Keratinocyte (primary cell): Measurements from ENCODE around the gene KIAA0586. TPM values are rescaled to one million over a fixed set of nuclear protein-coding genes. Genes with fewer than 3 reads are reported as not detected.

ENCODE experiments used
- DNase-seq: peaks from one replicate; pipeline ENCODE4 v3.0.0-alpha.2; 2011; ENCODE audit warnings: low read depth, missing footprints, low spot score
- FAIRE-seq: peaks from 2 replicates; lab custom pipeline; 2011; peaks lifted over from hg19 to GRCh38; lab: Jason Lieb, UNC
- H2AFZ ChIP-seq: 2 replicates; pipeline ENCODE4 v1.6.0; 2012; ENCODE audit warnings: low read length, control low read depth, inconsistent platforms; ENCODE audit not compliant: control insufficient read depth
- H3K27ac ChIP-seq: 2 replicates; pipeline ENCODE4 v1.5.1; 2011; ENCODE audit warnings: low read length; ENCODE audit not compliant: control insufficient read depth, insufficient read depth
- H3K27me3 ChIP-seq: 3 replicates; pipeline ENCODE4 v1.6.0; 2011; ENCODE audit warnings: low read length; ENCODE audit not compliant: control insufficient read depth, insufficient read depth; ENCODE audit errors: extremely low read depth
- H3K36me3 ChIP-seq, 2 experiments: 2 replicates in 1 of 2; 3 replicates in 1 of 2; pipeline ENCODE4 v1.5.1; 2011; ENCODE audit warnings: low read length in 2 of 2, mild to moderate bottlenecking in 1 of 2; ENCODE audit not compliant: control insufficient read depth in 2 of 2, insufficient read depth in 2 of 2; ENCODE audit errors: extremely low read depth in 1 of 2
- H3K4me1 ChIP-seq: 3 replicates; pipeline ENCODE4 v1.5.1; 2011; ENCODE audit warnings: low read length; ENCODE audit not compliant: control insufficient read depth, insufficient read depth; ENCODE audit errors: extremely low read depth
- H3K4me2 ChIP-seq: 3 replicates; pipeline ENCODE4 v1.6.0; 2011; ENCODE audit warnings: low read depth, low read length; ENCODE audit not compliant: control insufficient read depth, insufficient read depth; ENCODE audit errors: extremely low read depth
- H3K4me3 ChIP-seq, 3 experiments: fragments of 200-600 bp in 1 of 3; sonication (generic) in 1 of 3; 2 replicates in 2 of 3; 3 replicates in 1 of 3; pipeline ENCODE4 v1.5.1; 2011 to 2016; ENCODE audit warnings: low read length in 3 of 3, mild to moderate bottlenecking in 3 of 3, control low read depth in 2 of 3, inconsistent platforms in 1 of 3, low read depth in 1 of 3, mixed read lengths in 1 of 3, mixed run types in 1 of 3, moderate library complexity in 1 of 3; ENCODE audit not compliant: control insufficient read depth in 2 of 3, insufficient read depth in 2 of 3; ENCODE audit errors: extremely low read depth in 1 of 3
- H3K79me2 ChIP-seq: 2 replicates; pipeline ENCODE4 v1.6.0; 2012; ENCODE audit warnings: low read length; ENCODE audit not compliant: control insufficient read depth, insufficient read depth
- H3K9ac ChIP-seq: 3 replicates; pipeline ENCODE4 v1.6.0; 2011; ENCODE audit warnings: low read length; ENCODE audit not compliant: control insufficient read depth, insufficient read depth; ENCODE audit errors: extremely low read depth
- H3K9me1 ChIP-seq: 3 replicates; pipeline ENCODE4 v1.6.0; 2011; ENCODE audit warnings: low read length; ENCODE audit not compliant: control insufficient read depth, insufficient read depth; ENCODE audit errors: extremely low read depth
- H3K9me3 ChIP-seq: 2 replicates; pipeline ENCODE4 v1.5.1; 2012; ENCODE audit warnings: low read depth, low read length; ENCODE audit not compliant: control insufficient read depth
- H4K20me1 ChIP-seq: 3 replicates; pipeline ENCODE4 v1.6.0; 2011; ENCODE audit warnings: low read length; ENCODE audit not compliant: control insufficient read depth, insufficient read depth; ENCODE audit errors: extremely low read depth
- CTCF ChIP-seq, 3 experiments: IDR thresholded peaks in 1 of 3; conservative IDR thresholded peaks in 1 of 3; optimal IDR thresholded peaks in 1 of 3; 2 replicates in 2 of 3; 3 replicates in 1 of 3; pipeline versions ENCODE3 to v1.5.1; 2011; ENCODE audit warnings: low read length in 3 of 3, mild to moderate bottlenecking in 3 of 3, moderate library complexity in 2 of 3, control low read depth in 1 of 3, inconsistent platforms in 1 of 3; ENCODE audit not compliant: insufficient read depth in 2 of 3; ENCODE audit errors: extremely low read depth in 1 of 3
- EZH2 ChIP-seq: IDR thresholded peaks from one replicate; pipeline ENCODE4 v1.6.1; 2012; ENCODE audit warnings: inconsistent platforms, mild to moderate bottlenecking, low read length, moderate library complexity
- dilution Hi-C: fragments of 300-500 bp; cut with MboI; formaldehyde crosslinking; loops from one replicate; pipeline ENCODE4 v1.7.0; 2020; ENCODE audit warnings: low sequenced_read_pairs; ENCODE audit not compliant: extremely low pct_ligation_motif_present
- polyA plus RNA-seq, 5 experiments: library from polyadenylated mRNA; depleted of rRNA in 3 of 5; stranded (reverse) in 3 of 5; stranded (forward) in 1 of 5; unstranded in 1 of 5; fragments of >200 nt; gene quantifications; 1 replicate in 1 of 5; 2 replicates in 3 of 5; 3 replicates in 1 of 5; pipeline versions ENCODE4 v1.2.1 to v1.2.3, GENCODE V29; 2011 to 2012; ENCODE audit warnings: missing spikeins in 2 of 5, low read depth in 1 of 5, low replicate concordance in 1 of 5
- small RNA-seq, 3 experiments: library from RNA; depleted of rRNA; stranded (forward); fragments of <200 nt; gene quantifications; one replicate each; pipeline ENCODE3, GENCODE V24; 2012; ENCODE audit warnings: low read depth in 3 of 3, low replicate concordance in 1 of 3; ENCODE audit not compliant: insufficient read length in 3 of 3

Gene KIAA0586
- polyA plus RNA-seq, 1 donor (not counting 4 experiments of a cell fraction or from before 2014, with no cell fraction given), result 12.4 TPM

- Histone ChIP-seq H3K9me1 (no peaks in the 10 kb centered on the region), H3K4me2 (no peak overlapping the region), H3K4me1 (no peaks in the 10 kb centered on the region), H3K27ac (no peak overlapping the region), H3K9me3 (no peaks in the 10 kb centered on the region), H3K4me3 (no peak overlapping the region), H3K9ac (no peak overlapping the region), H3K36me3 (no peaks in the 10 kb centered on the region), H3K79me2 (no peaks in the 10 kb centered on the region), H4K20me1 (no peaks in the 10 kb centered on the region), H3K27me3 (no peaks in the 10 kb centered on the region), H2AFZ (no peak overlapping the region)
- FAIRE-seq (no peak), DNase-seq (no peak)
- dilution Hi-C loops, result no loop called here
- TF ChIP-seq CTCF (optimal IDR thresholded peaks at IDR 0.05 in 1 of 3, IDR thresholded peaks at IDR 0.05 in 1 of 3, conservative IDR thresholded peaks at IDR 0.05 in 1 of 3; ENCODE audit: extremely low read depth in 1 of 3, insufficient read depth in 2 of 3, low read length in 3 of 3) (no peak), EZH2 (no peak)
These were observed 172.2 kb downstream of the KIAA0586 start for GRCh38 chr14:58599707-58600106.

Small RNA genes lying within 50 kb of the gene (small RNA-seq; reads per million reads assigned to genes)
- gene HSBP1P1 (0 reads per million in 3 experiments), gene RF00019 (0 reads per million in 3 experiments)

Other genes starting within 250 kb of the KIAA0586 start
- gene ACTR10, start 227.6 kb upstream of the KIAA0586 start, polyA plus RNA-seq, result 59.1 to 125 TPM (median 84.1 TPM) in 3 replicates
- gene PSMA3, start 182.9 kb upstream of the KIAA0586 start, polyA plus RNA-seq, result 240 to 325 TPM (median 241 TPM) in 3 replicates
- gene ARID4A, start 129.2 kb upstream of the KIAA0586 start, polyA plus RNA-seq, result 2.6 to 8.4 TPM (median 4.8 TPM) in 3 replicates
- not detected in 3 replicates for gene TOMM20L, start 31.8 kb upstream of the KIAA0586 start, polyA plus RNA-seq
- gene TIMM9, start 188 bp upstream of the KIAA0586 start, polyA plus RNA-seq, result 18.1 to 44.4 TPM (median 29.6 TPM) in 3 replicates
- gene DACT1, start 210.2 kb downstream of the KIAA0586 start, polyA plus RNA-seq, result 0.10 to 0.19 TPM (median 0.18 TPM) in 3 replicates